Pons (tissue), 1 donor: ENCODE measurements around the gene AP2A1.

Experiments used
- DNase-seq: peaks from one replicate; pipeline ENCODE4 v3.0.0-alpha.2; 2016; ENCODE audit warnings: low spot score

AP2A1 gene

DNA sequence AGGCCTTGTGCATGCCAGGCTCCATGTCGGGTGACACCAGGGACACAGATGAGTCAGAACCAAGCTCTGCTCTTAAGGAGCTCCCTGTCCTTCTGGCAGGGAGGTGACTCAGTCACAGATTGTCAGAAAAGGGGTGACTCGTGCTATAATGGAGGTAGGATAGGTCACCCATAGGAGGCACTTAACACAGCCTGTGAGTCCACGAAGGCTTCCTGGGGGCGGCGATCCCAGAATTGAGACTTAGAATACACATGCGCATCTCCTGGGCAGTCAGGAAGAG lies 26.7 kb downstream of the AP2A1 start:
- no peak for DNase-seq

DNA sequence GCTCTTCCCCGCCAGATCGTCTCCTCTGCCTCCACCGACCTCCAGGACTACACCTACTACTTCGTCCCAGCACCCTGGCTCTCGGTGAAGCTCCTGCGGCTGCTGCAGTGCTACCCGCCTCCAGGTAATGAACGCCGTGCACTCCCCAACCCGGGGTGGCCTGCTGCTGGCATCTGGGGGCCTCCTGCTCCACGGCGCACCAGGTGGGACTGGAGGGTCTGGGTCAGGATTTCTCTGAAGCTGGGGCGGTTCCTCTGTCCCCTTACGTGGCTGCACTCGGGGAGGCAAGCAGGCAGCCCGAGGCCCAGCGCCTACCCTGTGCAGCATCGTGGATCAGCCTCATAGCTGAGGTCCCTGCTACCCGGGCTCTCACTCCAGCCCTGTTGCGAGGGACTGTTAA lies 28.8 kb downstream of the AP2A1 start:
- no peak for DNase-seq

DNA sequence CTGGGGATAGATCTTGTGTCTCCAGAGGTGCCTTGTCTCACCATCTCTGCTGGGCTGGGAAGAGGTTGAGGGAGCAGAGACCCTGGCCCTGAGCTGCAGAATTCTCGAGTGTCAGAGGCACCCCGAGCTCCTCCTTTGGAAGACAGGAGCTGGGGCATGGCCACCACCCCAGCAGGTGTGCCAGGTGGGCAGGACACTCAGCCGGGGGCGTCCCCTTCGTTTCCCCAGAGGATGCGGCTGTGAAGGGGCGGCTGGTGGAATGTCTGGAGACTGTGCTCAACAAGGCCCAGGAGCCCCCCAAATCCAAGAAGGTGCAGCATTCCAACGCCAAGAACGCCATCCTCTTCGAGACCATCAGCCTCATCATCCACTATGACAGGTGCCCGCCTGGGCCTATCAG lies 31.8 kb downstream of the AP2A1 start:
- no peak for DNase-seq

DNA sequence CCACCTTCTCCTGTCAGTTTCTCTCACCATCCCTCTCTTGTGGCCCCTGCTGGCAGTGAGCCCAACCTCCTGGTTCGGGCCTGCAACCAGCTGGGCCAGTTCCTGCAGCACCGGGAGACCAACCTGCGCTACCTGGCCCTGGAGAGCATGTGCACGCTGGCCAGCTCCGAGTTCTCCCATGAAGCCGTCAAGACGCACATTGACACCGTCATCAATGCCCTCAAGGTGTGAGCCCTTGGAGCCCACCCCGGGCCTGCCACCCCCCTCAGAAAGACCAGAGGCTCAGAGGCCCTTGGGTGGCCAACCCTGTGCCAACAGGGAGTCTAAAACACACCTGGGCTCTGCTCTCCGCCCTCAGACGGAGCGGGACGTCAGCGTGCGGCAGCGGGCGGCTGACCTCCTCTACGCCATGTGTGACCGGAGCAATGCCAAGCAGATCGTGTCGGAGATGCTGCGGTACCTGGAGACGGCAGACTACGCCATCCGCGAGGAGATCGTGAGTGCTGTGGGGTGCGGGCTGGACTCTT lies 32.5 kb downstream of the AP2A1 start:
- DNase-seq = no peak

DNA sequence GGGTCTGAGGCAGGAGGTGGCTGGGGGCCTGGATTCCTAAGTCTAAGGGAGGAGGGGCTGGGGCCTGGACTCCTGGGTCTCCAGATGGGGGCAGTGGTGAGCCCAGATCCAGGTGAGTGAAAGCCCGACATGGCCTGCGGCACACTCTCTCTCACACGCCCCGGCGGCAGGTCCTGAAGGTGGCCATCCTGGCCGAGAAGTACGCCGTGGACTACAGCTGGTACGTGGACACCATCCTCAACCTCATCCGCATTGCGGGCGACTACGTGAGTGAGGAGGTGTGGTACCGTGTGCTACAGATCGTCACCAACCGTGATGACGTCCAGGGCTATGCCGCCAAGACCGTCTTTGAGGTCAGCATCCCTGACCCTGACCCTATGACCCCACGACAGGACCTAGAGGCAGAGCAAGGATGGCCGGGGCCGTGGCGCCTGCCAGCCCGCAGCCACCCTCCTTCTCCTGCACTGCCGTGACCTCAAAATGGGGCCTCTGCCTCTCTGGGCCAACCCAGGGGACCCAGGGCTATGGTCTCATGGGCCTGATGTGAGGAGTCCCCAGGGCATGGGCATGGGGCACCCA lies 33.1 kb downstream of the AP2A1 start:
- DNase-seq = no peak

DNA sequence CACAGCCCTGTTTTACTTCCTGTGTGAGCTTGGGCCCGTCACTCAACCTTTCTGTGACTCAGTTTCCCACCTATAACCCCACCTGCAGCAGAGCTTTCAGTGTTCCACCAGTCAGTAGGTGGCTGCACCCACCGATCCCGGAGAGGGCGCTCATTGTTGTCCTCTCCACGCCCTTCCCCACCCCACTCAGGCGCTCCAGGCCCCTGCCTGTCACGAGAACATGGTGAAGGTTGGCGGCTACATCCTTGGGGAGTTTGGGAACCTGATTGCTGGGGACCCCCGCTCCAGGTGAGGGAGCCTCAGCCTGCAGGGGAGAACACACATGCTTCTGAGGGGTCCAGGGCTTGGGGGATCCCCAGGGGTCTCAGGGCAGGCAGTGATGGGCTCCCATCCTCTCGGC lies 34.0 kb downstream of the AP2A1 start:
- no peak for DNase-seq

DNA sequence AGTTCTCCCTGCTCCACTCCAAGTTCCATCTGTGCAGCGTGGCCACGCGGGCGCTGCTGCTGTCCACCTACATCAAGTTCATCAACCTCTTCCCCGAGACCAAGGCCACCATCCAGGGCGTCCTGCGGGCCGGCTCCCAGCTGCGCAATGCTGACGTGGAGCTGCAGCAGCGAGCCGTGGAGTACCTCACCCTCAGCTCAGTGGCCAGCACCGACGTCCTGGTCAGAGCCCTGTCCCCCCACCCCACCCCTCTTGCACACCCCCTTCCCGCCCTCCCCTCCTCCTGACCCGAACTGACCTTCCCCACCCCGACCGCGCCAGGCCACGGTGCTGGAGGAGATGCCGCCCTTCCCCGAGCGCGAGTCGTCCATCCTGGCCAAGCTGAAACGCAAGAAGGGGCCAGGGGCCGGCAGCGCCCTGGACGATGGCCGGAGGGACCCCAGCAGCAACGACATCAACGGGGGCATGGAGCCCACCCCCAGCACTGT lies 34.6 kb downstream of the AP2A1 start:
- no peak for DNase-seq

DNA sequence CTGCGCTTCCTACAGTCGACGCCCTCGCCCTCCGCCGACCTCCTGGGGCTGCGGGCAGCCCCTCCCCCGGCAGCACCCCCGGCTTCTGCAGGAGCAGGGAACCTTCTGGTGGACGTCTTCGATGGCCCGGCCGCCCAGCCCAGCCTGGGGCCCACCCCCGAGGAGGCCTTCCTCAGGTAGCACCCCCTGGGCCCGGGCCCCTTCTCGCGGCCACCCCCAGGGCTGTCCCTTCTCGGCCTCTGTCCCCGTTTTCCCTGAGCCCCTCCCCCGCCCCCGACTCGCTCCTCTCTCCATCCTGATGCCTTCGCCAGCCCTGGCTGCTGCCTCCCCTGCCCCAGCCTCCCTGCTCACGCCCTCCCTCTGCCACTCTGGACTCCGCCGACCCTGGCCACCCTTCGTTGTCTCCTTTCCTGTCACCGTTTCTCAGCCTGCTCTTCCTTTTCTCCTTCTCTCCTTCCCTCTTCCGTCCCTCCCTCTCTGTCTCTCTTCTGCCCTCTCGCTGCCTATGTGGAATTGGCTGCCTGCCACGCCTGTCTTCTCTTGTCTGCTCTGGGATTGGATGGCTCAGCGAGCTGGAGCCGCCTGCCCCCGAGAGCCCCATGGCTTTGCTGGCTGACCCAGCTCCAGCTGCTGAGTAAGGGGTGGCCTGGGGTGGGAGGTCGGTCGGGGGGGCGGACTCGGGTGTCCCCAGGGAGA lies 35.3 kb downstream of the AP2A1 start:
- peak; percentile 95 for DNase-seq

DNA sequence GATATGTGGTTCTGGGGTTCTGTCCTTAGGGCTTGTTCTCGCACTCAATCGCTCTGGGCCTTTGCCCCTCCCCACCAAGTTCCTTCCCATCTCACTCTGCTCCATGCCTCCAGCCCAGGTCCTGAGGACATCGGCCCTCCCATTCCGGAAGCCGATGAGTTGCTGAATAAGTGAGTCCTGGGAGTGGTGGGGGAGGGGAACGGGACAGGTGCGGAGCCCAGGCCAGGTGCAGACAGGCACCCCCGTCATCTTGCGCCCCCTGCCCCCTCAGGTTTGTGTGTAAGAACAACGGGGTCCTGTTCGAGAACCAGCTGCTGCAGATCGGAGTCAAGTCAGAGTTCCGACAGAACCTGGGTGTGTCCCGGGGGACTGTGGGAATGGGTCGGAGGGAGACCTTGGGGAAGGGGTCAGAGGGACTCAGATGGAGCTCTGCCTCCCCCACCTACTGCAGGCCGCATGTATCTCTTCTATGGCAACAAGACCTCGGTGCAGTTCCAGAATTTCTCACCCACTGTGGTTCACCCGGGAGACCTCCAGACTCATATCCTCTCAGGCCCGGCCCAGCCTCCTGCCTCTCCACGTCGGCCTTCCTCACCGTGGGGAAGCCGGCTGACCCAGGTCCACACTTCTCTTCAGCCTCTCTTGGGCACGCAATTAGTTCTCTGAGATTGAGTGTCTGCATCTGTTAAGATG lies 36.2 kb downstream of the AP2A1 start:
- no peak for DNase-seq

DNA sequence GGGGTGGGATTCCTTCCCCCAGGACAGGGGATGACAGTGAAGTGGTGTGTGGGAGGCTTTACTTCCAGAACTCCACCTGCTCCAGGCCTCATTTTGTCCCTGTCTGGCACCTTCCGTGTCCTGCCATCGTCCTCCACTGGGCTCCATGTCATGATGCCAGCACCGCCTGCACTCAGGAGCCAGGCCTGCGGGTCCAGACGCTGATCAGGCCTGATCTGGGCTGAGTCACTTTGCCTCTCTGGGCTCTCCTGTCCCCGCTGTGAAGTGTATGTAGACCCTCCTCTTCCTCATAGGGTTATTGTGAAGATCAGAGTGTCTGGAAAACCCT lies 36.7 kb downstream of the AP2A1 start:
- DNase-seq = no peak

DNA sequence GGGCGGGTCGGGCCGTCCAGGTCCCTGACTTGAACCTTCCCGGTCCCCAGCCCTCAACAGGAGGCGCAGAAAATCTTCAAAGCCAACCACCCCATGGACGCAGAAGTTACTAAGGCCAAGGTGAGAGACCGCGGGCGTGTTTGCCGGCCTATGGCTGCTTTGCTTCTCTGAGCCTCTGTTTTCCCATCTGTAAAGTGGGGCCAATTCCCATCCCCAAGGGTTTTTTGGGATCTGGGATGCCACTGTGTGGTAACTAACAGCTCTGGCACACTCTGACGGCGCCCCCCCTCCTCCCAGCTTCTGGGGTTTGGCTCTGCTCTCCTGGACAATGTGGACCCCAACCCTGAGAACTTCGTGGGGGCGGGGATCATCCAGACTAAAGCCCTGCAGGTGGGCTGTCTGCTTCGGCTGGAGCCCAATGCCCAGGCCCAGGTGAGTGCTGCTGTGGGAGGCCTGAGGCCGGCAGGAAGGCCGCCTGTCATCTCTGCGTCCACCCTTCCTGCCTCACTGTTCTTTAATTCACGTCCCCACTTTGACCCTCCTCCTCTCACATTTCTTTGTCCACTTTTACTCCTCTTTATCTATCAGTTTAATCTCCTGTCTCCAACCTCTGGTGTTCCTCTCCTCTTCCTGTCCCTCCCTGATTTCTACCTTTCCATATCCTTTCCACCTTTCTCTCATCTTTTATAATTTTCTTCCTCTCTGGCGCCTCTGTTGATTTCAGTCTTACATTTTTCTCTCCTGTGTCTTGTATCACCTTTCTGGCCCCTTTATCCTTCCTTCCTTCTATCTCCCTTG lies 39.2 kb downstream of the AP2A1 start:
- DNase-seq = no peak

DNA sequence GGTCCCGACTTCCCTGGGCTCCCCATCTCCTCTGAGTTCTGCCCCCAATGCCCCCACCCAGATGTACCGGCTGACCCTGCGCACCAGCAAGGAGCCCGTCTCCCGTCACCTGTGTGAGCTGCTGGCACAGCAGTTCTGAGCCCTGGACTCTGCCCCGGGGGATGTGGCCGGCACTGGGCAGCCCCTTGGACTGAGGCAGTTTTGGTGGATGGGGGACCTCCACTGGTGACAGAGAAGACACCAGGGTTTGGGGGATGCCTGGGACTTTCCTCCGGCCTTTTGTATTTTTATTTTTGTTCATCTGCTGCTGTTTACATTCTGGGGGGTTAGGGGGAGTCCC lies 39.8 kb downstream of the AP2A1 start:
- DNase-seq = no peak

DNA sequence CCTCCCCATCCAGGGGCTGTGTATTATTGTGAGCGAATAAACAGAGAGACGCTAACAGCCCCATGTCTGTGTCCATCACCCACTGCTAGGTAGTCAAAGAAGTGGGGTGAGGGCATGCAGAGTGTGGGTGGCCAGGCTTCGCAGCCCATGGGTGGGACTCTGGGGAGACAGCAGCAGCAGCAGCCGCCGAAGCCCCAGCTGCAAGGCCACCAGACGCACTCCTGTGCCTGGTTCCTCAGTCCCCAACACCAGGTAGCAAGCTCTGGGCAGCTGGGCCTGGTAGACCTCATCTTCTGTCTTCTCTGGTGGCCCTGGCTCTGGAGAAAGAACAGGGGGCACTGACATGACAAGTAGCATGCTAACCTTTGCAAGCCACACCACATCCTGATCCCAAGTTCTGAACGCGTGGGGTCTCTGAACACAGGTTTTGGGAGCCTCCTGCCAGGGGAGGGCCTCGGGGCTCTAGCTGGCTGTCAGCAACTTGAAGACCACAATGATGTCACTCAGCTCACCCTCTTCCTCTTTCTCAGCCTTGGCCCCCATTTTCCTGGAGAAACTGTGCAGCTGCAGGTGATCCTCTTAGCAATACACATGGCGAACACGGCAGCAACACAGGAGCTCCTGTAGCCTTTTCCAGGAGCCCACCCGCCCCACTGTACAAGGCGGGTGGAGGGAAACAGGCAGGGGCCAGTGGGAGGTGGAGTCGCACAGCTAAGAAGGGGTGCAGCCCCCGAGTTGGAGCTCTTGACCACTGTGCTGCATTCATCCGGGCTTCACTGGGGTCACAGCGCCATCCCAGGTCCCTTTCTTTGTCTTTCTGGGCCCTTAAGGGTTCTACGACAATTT lies 40.5 kb downstream of the AP2A1 start:
- peak; percentile 19 for DNase-seq

DNA sequence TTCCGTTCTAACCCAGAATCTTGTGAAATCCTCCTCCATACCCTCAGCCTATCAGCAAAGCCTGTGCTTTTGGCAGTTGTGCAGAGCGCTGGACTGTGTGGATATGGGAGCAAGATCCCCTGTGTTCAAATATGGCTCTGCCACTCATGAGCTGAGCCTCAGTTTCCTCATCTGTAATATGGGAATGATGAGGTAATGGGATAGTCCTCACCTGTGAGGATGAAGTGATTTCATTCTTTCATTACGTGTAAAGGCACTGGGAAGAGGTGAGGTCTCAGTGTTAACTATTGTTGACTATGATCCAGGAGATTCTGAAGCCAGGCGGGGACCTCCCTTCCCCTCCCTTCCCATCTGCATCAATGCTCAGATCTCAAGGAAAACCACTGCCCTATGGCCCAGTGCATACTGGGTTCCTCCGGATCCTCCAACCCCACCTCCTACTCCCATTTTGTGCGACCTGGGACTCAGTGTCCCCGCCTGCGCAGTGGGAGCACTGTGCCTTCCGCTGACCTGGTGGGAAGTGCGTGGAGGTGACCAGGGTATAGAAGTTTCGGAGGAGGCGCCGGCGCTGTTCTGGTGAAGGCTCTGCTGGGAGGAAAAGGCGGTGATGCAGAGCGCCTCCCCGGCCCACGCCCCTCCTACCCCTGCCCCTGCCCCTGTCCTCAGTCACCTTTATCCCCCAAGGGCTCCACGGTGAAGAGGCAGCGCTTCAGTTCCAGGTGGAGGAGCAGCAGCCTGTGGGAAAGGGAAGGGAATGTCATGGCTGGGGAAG lies 41.3 kb downstream of the AP2A1 start:
- DNase-seq = no peak

DNA sequence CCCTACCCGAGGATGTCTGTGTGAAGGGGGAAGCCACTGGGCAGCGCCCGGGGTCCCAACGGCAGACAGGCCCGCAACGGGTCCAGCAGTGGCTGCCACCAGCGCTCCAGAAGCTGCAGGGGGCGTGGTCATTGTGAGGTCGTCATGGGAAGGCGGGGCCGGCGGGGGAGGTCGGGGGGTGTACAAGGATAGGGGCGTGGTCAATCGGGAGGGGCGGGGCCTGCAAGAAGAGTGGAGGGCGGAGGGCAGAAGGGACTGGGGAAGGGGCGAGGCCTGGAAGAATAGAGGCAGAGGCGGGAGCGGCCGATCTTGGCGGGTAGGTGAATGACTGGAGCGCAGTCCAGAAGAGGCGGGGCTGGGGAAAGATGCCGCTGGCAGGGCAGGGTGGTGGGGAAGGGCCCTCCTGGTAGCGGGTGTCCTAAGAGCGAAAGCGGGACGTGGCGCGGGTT lies 41.9 kb downstream of the AP2A1 start:
- DNase-seq = peak; percentile 82

DNA sequence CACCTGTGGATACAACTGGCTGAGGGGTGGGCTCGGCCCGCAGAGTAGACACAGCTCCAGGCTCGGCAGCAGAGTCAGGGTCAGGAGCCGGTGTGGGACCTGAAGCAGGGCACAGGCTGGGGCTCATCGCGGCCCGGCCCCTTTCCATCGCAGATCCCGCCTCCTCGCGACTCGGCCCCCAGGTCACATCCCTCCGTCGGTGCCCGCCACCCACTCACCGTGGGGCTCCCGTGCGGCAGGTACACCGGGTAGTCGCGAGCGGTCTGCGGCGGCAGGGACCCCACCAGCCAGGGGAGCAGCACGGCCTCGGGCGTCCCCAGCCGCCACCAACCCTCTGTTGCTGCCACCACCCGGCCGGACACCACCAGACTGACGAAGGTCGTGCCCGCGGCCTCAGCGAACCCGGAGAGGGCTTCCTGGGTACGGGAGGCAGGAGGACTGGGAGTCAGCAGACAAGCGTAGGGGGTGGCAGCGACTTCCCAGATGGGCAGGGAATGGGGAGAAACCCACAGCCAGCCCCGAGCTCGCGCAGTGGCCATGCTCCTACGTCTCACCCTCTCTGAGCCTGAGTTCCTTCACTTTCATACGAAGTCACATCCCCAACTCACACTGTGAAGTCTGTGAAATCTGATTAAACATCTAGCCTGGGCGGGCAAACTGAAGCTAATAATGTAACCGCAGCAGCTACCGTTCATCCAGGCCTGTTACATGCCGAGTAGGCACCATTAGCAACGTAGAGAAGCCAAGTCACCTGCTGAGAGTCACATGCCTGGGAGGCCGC lies 42.5 kb downstream of the AP2A1 start:
- peak; percentile 36 for DNase-seq

DNA sequence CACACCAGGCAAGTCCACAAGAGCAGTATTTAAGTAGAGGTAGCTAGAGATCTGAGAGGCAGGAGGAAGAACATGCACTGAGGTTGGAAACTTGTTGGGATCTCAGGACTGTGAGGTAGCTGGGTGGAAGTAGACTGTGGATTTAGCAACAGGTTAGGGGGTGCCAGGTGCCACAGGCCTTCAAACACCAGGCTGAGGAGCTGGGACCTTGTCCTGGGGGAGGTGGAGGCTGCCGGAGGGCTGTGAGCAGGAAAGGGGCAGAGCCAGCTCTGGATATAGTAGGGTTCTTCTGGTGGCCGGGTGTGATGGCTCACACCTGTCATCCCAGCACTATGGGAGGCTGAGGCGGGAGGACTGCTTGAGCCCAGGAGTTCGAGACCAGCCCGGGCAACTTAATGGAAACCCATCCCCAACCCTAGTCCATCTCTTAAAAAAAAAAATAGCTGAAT lies 43.2 kb downstream of the AP2A1 start:
- no peak for DNase-seq

DNA sequence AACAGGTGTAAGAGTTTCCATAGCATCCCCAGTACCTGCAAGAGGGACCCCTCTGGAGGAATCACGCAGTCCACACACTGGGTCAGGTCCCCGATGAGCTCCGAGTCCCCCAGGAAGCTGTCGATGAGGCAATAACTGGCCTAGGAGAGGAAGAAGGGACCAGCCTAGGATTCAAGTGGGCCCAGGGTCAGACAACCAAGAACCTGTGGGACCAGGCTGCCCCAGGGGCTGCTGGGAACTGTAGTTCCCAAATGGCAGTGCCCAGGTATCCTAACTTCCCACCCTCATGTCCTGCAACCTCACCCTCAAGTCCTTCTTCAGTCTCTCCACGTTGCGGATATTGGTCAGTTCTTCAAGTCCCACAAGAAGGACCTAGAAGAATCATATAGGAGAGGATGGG lies 44.5 kb downstream of the AP2A1 start:
- no peak for DNase-seq

DNA sequence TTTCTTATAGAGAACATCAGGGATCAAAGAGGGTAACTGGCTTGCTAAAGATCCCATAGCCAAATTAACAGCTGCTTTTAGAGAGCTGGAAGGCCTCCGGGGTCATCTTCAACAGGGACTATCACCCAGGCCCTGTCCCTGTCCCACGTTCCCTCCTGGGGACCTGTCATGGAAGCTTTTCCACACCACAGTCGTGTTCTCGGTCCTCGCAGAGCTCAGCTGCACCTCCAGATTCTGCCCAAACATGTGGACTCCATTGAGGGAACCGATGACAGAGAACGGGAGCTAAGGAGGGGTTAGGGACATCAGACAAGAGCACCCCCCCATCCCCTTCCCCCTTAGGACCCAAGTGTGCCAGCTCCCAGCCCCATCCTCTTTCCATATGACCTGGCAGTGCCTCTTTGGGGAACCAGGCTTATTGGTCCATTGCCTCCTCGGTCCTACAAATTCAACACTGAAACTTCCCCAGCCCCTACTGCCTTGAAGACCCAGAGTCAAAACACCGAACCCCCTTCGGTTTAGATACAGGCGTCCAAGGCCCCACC lies 45.7 kb downstream of the AP2A1 start:
- DNase-seq = peak; percentile 29
